ENCODE measurements around the gene CACNG5.

- TF ChIP-seq CTCF (IDR thresholded peaks at IDR 0.05; ENCODE audit: poor library complexity, severe bottlenecking) = no peak
- TF ChIP-seq RAD21 (conservative IDR thresholded peaks at IDR 0.05) = no peak
- TF ChIP-seq EP300 (conservative IDR thresholded peaks at IDR 0.05; ENCODE audit: poor library complexity, severe bottlenecking) = no peak
- TF ChIP-seq POLR2AphosphoS5 (IDR thresholded peaks at IDR 0.05) = no peak
Measured at GRCh38 chr17:66840061-66840460, 5.1 kb downstream of the CACNG5 start.

All from neural cell (in vitro differentiated cells).